Ureter (tissue), 1 donor: ENCODE measurements around the gene GPRC6A. TPM values are rescaled to one million over a fixed set of nuclear protein-coding genes. Genes with fewer than 3 reads are reported as not detected.
A peak's percentile ranks its signal among the peaks of the same experiment; 100 is the strongest.

ENCODE experiments used
- DNase-seq: peaks from one replicate; pipeline ENCODE4 v3.0.0-alpha.2; 2020; ENCODE audit warnings: low spot score
- total RNA-seq: library from RNA; stranded (reverse); gene quantifications from one replicate; pipeline ENCODE4 v1.2.4, GENCODE V29; 2023
- donor health status: DM: yes; HTN: yes; CAD: no.

The GPRC6A gene
- total RNA-seq, 1 donor from 2014 or later: not detected

- no peak for DNase-seq
These were observed 49.2 kb downstream of the GPRC6A start for GRCh38 chr6:116779573-116780164.

DNA sequence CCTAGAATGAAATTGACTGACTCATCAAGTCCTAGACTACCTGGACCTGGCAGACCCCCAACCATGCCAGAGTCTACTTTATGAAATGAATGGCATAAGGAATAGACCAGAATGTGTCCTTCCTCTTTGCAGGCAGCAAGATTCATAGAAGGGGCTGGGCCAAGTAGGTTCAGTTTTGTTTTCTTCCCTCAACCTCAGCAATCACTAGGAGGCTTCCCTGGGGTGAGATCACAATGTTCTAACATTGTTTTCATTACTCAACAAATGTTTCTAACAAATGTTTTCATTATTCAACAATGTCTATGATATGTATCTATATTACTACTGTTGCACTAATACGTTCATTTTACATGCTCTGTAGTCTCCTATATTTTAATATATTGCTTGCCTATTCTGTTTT is 55.0 kb downstream of the GPRC6A start:
- no peak for DNase-seq

DNA sequence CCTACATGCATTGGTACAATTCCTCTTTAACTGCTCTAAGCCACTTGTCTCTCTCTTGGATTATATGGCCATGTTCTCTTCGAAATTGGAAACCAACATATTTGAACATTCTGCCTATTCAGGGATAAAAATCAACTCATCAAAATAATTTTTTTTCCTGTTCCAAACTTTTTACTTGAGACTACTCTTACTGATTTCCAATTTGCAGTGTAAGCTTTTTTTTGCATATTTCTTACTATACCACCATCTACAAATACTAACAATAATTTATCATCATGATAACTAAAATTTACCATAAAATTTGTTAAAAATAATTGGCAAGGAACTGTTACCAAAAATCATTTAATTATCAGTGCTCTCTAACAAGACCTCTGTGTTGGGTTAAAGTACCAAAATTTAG is 56.4 kb downstream of the GPRC6A start:
- DNase-seq: no peak

- DNase-seq: no peak
These were observed 61.2 kb downstream of the GPRC6A start for GRCh38 chr6:116767715-116768114.

GRCh38 chr6:116766506-116767176 is 62.2 kb downstream of the GPRC6A start:
- no peak for DNase-seq

DNA sequence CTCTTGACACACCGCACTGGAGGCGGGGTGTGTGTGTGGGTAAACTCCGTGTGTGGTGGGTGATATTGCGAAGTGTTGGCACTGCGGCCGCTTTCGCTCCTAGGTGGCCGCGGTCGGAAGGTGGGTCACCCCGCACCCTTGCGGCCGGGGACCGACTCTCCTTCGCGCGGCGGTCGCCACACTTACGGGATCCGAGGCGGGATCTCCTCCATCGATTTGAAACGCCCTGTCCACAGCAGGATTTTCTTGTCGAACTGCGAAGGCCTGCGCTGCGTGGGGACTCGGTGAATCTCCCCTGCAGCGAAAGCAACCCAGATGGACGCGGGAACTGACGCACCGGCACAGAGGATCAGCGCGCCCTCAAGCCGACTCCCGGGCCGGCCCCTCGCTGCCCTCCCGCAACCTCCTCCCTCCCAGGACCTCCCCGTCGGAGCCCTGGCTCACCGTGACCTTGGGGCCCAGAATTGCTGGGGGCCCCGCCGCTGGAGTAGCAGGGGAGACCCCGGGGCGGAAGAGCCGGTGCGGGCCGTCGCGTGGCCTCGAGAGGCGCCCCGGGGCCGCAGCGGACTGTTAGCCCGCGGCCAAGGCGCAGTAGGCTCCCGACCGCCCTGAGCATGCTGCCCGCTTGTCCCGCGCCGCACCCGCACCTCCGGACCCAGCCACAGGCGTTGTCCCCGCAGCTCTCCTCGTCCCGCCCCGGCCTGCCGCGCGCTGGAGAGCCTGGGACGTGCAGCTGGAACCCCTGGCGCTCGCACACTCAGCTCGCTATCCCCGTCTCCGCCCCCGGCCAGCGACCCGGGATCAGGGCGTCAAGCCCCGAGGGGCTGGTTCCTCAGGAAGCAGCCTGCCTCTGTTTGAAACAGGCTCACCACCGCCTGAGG is 63.7 kb downstream of the GPRC6A start, which contains the start of gene FAM162B:
FAM162B (minus strand) TSS at position 759 of the 881 bp plus-strand sequence; CDS start at position 616, 143 bp downstream.
- peak; percentile 52 for DNase-seq

GRCh38 chr6:116764629-116764960 is 64.3 kb downstream of the GPRC6A start:
- DNase-seq: peak; percentile 46

DNA sequence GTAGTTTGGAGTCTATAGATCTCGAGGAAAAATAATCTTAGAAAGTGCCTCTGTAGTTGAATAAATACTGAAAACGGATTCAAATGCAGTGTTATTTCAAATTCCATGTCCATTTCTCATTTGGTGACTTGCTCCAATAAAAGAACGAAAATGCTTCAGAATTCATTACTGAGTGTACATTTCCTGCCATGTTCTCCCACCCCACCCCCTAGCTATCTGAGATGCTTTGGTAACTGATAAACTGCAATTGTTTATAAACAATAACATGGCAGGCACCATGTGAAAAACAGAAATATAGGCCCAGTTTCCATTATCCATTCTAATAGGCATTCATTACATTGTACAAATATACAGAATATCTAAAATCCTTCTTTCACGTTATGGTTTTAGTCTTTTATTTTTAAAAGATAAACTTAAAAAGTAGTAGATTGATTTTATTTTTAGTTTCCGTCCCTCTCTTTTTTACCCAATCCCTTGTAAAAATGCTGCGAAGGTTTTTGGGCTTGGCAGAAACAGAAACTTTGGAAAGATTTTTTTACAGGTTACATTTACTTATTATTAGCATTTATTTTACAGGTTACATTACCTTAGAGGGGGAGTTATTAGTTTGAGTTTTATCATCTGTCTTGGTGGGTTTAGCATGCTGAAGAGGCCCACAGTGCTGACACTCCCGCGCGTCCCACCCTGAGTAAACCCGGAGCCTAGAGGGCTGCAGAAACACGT is 64.8 kb downstream of the GPRC6A start:
- no peak for DNase-seq

DNA sequence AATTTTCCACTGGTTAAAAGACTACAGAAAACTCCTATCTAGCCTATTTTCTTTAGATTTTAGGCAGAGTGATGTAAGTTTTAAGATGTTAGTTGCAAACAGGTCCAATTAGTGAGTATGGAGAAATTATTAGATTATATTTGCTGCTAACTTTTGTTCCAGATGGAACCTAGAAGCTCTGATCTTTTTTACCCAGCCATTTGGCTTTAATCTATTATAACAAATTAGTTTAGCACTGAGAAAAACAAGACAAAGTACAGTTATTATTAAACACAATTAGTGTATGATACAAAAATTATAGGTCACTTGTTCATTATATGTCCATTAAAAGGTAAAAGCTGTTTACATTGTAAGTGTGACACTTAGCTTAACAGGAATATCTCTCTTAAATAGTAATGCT is 65.8 kb downstream of the GPRC6A start:
- no peak for DNase-seq

GRCh38 chr6:116762235-116762634 is 66.6 kb downstream of the GPRC6A start:
- no peak for DNase-seq

DNA sequence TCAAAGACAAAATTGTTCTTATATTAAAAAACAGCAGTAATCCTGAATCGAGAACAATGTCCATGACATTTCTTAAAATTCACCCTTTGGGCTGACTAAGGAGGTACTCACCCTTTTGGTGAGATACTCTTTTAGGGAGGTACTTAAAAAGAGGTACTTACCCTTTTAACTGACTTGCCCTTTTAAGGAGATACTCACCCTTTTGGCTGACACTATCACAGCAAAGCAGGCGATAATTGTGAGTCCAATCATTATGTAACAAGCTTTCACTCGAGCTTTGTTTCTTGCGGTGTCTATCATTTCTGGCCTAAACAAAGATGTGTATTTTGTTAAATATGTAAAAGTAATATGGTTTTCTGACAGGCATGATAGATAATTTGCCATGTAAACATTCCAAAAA is 67.1 kb downstream of the GPRC6A start:
- DNase-seq: no peak

DNA sequence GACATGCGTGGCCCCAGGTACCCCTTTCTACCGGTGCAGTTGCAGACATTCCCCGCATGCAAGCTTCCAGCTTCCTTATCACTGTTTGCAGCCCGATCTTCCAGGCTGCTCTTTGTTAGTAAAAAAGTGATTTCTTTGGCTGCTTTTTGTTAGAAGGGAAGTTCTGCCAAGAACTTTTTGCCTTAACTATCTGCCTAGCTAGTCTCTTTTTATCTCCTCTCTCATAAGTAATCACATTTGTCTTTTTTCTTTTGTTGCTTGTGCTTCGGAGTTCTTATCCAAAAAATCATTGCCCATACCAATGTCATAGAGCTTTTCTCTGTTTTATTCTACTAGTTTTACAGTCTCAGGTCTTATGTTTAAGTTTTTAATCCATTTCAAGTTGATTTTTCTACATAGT is 83.7 kb downstream of the GPRC6A start:
- no peak for DNase-seq

Other genes starting within 250 kb of the GPRC6A start
- gene RSPH4A, start 212.6 kb downstream of the GPRC6A start, total RNA-seq: 0.55 TPM
- gene ZUP1, start 160.3 kb downstream of the GPRC6A start, total RNA-seq: 16.5 TPM
- gene KPNA5, start 147.9 kb downstream of the GPRC6A start, total RNA-seq: 21.2 TPM
- gene FAM162B, start 63.4 kb downstream of the GPRC6A start, total RNA-seq: 5.6 TPM
- gene RFX6, start 48.2 kb upstream of the GPRC6A start, total RNA-seq: not detected